Mucosa of stomach (tissue), 1 donor: Measurements from ENCODE around the gene ZNF483.
"Not testable (repeated sequence)": the region's sequence is repeated elsewhere in the genome, so short reads cannot be mapped to it uniquely, and the experiment has no call there.

Experiments
- H3K27me3 ChIP-seq: one replicate; pipeline ENCODE4 v1.7.0; 2013; ENCODE audit warnings: mild to moderate bottlenecking, low read length; ENCODE audit not compliant: control insufficient read depth, insufficient read depth
- H3K36me3 ChIP-seq: one replicate; pipeline ENCODE4 v1.7.0; 2013; ENCODE audit warnings: low read length; ENCODE audit not compliant: control insufficient read depth, insufficient read depth
- H3K4me1 ChIP-seq: one replicate; pipeline ENCODE4 v1.7.0; 2013; ENCODE audit warnings: mild to moderate bottlenecking, low read length; ENCODE audit not compliant: control insufficient read depth, insufficient read depth
- H3K4me3 ChIP-seq: one replicate; pipeline ENCODE4 v1.7.0; 2013; ENCODE audit warnings: low read length
- H3K9ac ChIP-seq: one replicate; pipeline ENCODE4 v1.7.0; 2013; ENCODE audit warnings: mild to moderate bottlenecking, low read length, moderate library complexity
- H3K9me3 ChIP-seq: one replicate; pipeline ENCODE4 v1.7.0; 2013; ENCODE audit warnings: mild to moderate bottlenecking, low read length, moderate library complexity; ENCODE audit not compliant: control insufficient read depth
- donor health status: Pancreatic carcinoma.

ZNF483 gene

GRCh38 chr9:111599955-111600343 lies 75.0 kb downstream of the ZNF483 start:
- H3K36me3 ChIP-seq: peaks cover 5% of the 10 kb centered on the region
- H3K4me1 ChIP-seq: peaks cover 41% of the 10 kb centered on the region
- peak overlapping the region; percentile 90 for H3K4me3 ChIP-seq
- H3K27me3 ChIP-seq: no peaks in the 10 kb centered on the region
- H3K9me3 ChIP-seq: no peaks in the 10 kb centered on the region
- peak overlapping the region; percentile 90 for H3K9ac ChIP-seq

GRCh38 chr9:111601237-111602018 lies 76.4 kb downstream of the ZNF483 start:
- no peak overlapping the region for H3K4me3 ChIP-seq
- H3K9me3 ChIP-seq: no peaks in the 10 kb centered on the region
- H3K27me3 ChIP-seq: no peaks in the 10 kb centered on the region
- H3K36me3 ChIP-seq: no peaks in the 10 kb centered on the region
- no peak overlapping the region for H3K9ac ChIP-seq
- peaks cover 41% of the 10 kb centered on the region for H3K4me1 ChIP-seq

GRCh38 chr9:111603041-111603440 lies 78.1 kb downstream of the ZNF483 start:
- no peaks in the 10 kb centered on the region for H3K9me3 ChIP-seq
- H3K4me3 ChIP-seq: no peak overlapping the region
- no peaks in the 10 kb centered on the region for H3K27me3 ChIP-seq
- H3K36me3 ChIP-seq: no peaks in the 10 kb centered on the region
- H3K4me1 ChIP-seq: peaks cover 41% of the 10 kb centered on the region
- no peak overlapping the region for H3K9ac ChIP-seq

- no peak overlapping the region for H3K4me3 ChIP-seq
- H3K9ac ChIP-seq: no peak overlapping the region
- no peaks in the 10 kb centered on the region for H3K9me3 ChIP-seq
- no peaks in the 10 kb centered on the region for H3K36me3 ChIP-seq
- peaks cover 41% of the 10 kb centered on the region for H3K4me1 ChIP-seq
- H3K27me3 ChIP-seq: no peaks in the 10 kb centered on the region
Measured at GRCh38 chr9:111604054-111604615, 79.2 kb downstream of the ZNF483 start.

DNA sequence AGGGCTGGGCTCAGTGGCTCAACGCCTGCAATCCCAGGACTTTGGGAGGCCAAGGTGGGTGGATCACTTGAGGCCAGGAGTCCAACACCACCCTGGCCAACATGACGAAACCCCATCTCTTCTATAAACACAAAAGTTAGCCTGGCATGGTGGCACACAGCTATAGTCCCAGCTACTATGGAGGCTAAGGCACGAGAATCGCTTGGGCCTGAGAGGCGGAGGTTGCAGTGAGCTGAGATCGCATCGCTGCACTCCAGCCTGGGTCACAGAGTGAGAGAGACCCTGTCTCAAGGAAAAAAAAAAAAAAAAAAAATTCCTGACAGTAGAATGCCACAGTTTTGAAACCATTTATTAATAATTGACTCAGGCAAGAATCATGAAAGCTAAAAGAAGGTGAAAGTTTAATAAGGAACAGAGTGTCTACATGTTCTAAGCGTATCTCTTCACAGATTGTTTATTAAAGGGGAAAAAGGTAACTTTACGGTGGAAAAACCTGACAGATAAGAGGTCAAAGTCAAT lies 80.1 kb downstream of the ZNF483 start:
- no peaks in the 10 kb centered on the region for H3K9me3 ChIP-seq
- no peaks in the 10 kb centered on the region for H3K36me3 ChIP-seq
- no peaks in the 10 kb centered on the region for H3K27me3 ChIP-seq
- peaks cover 38% of the 10 kb centered on the region for H3K4me1 ChIP-seq
- no peak overlapping the region for H3K9ac ChIP-seq
- H3K4me3 ChIP-seq: no peak overlapping the region

DNA sequence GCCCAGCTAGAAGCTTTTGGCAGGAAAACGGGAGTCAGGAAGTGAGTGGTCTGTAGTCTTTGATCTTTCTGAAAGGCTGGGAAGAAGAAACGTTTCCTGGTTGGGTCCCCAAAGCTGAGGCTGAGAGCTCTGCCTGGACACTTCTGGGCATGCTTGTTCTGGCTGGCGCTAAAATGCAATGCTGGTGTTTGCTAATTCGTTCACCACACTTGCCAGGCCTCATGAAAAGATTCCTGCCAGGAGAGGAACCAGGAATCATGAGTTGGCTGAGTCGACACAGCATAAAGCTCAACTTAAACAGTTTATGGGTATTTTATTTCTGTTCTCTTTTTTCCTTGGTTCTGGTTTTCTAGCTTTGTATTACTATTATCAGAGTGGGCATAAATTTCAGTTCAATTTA lies 85.2 kb downstream of the ZNF483 start:
- Histone ChIP-seq H3K9me3 (no peaks in the 10 kb centered on the region), H3K27me3 (no peaks in the 10 kb centered on the region), H3K4me1 (peaks cover 17% of the 10 kb centered on the region), H3K4me3 (no peak overlapping the region), H3K9ac (no peak overlapping the region), H3K36me3 (no peaks in the 10 kb centered on the region)

- H3K4me1 ChIP-seq: peaks cover 17% of the 10 kb centered on the region
- H3K9ac ChIP-seq: no peak overlapping the region
- no peaks in the 10 kb centered on the region for H3K9me3 ChIP-seq
- H3K36me3 ChIP-seq: no peaks in the 10 kb centered on the region
- no peak overlapping the region for H3K4me3 ChIP-seq
- no peaks in the 10 kb centered on the region for H3K27me3 ChIP-seq
Measured at GRCh38 chr9:111610845-111611244, 85.9 kb downstream of the ZNF483 start.

DNA sequence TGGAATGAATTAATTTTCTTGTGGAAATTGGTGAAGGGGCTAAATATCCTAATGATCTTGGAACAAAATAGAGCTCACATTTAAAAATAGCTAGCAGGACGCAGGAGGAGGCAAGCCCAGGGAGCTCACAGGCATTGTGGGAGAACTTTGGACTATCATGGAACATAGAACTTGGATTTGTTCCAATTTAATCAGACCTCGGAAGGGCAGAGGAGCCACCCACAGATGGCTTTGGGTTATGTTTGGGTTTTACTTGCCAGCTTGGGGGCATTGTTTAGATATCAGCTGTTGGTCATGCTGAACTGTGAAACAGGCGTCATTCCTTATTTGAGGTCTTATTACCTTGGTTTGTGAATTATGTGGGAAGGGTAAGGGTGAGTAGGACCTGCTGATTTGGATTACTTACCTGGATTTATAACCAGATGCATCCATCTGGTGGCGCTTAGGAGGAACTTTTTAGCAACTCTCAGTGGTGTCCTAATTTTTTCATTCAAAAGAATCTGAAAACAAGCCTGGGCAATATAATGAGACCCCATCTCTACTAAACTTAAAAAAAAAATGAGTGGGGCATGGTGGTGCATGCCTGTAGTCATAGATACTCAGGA lies 88.6 kb downstream of the ZNF483 start:
- H3K36me3 ChIP-seq: no peaks in the 10 kb centered on the region
- peaks cover 17% of the 10 kb centered on the region for H3K4me1 ChIP-seq
- H3K27me3 ChIP-seq: no peaks in the 10 kb centered on the region
- H3K9me3 ChIP-seq: no peaks in the 10 kb centered on the region
- no peak overlapping the region for H3K4me3 ChIP-seq
- no peak overlapping the region for H3K9ac ChIP-seq

- Histone ChIP-seq H3K4me1 (peaks cover 7% of the 10 kb centered on the region), H3K36me3 (no peaks in the 10 kb centered on the region), H3K9ac (no peak overlapping the region), H3K4me3 (no peak overlapping the region), H3K27me3 (no peaks in the 10 kb centered on the region), H3K9me3 (no peaks in the 10 kb centered on the region)
Measured at GRCh38 chr9:111615928-111616327, 90.9 kb downstream of the ZNF483 start.

GRCh38 chr9:111617349-111617748 lies 92.4 kb downstream of the ZNF483 start:
- H3K9me3 ChIP-seq, H3K27me3 ChIP-seq, H3K9ac ChIP-seq, H3K4me3 ChIP-seq, H3K36me3 ChIP-seq, H3K4me1 ChIP-seq: not testable (repeated sequence)

GRCh38 chr9:111621895-111622480 lies 97.0 kb downstream of the ZNF483 start:
- H3K27me3 ChIP-seq: no peaks in the 10 kb centered on the region
- H3K4me3 ChIP-seq: no peak overlapping the region
- H3K9me3 ChIP-seq: no peaks in the 10 kb centered on the region
- no peaks in the 10 kb centered on the region for H3K36me3 ChIP-seq
- no peaks in the 10 kb centered on the region for H3K4me1 ChIP-seq
- H3K9ac ChIP-seq: no peak overlapping the region

- no peaks in the 10 kb centered on the region for H3K9me3 ChIP-seq
- H3K9ac ChIP-seq: no peak overlapping the region
- H3K4me1 ChIP-seq: no peaks in the 10 kb centered on the region
- H3K36me3 ChIP-seq: no peaks in the 10 kb centered on the region
- no peak overlapping the region for H3K4me3 ChIP-seq
- H3K27me3 ChIP-seq: no peaks in the 10 kb centered on the region
Measured at GRCh38 chr9:111622626-111623025, 97.6 kb downstream of the ZNF483 start.
